ENCODE data around the gene CCM2. TPM values are rescaled to one million over a fixed set of nuclear protein-coding genes. Genes with fewer than 3 reads are reported as not detected.

CCM2 gene
- total and polyA plus RNA-seq, 2 of the 8 experiments (the other 6 are each of a cell fraction or from before 2014, with no cell fraction given), result 31.6 to 41.2 TPM

DNA sequence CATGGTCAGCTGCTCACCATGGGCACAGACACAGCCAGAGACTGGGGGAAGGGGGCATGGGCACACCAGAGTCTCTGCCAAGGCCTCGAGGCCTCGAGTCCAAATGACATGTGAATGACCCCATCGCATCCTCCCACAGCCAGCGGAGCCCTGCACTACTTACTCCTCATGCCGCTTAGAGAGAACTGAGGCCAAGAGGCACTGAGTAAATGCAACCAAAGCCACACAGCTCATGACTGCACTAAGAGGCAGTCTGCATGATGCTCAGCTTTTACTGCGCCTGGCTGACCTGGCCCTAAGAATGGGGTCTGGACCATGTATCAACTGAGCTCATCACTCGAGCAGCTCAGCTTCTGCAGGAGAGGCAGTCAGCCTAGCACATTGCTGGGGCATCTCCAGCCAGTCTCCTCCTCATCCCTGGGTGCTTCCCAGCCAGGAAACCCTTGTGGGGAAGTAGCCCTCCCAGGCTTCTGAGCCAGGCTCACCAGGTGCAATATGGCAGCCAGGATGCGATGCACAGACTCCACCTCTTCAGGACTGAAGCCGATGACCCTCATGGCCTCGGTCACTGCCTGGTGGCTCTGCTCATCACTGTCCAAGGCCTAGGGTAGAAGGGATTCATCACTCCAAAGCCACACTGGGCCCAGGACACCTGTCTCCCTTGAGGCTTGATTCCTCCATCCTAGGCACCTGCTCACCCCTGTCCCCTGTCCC lies 28.7 kb upstream of the CCM2 start:
- no peaks in the 10 kb centered on the region for H3K27me3 ChIP-seq (replicated peaks in 1 of 4; ENCODE audit: control insufficient read depth in 3 of 4, extremely low read depth in 1 of 4, insufficient read depth in 3 of 4, low read length in 3 of 4)
- no peaks in the 10 kb centered on the region for H3K23me2 ChIP-seq (ENCODE audit: low read depth, low read length)
- H2BK12ac ChIP-seq (ENCODE audit: low read depth, low read length), result no peak overlapping the region
- no peak for FAIRE-seq
- no peak overlapping the region for H3K4me2 ChIP-seq (ENCODE audit: insufficient read depth in 1 of 2, low read depth in 2 of 2, low read length in 2 of 2)
- no peak for TF ChIP-seq NANOG (IDR thresholded peaks at IDR 0.05; ENCODE audit: insufficient read depth, low read depth, low read length, poor library complexity, severe bottlenecking)
- no peak for TF ChIP-seq PHF8 (conservative IDR thresholded peaks at IDR 0.05; ENCODE audit: low read depth, low read length)
- TF ChIP-seq TCF12 (IDR thresholded peaks at IDR 0.05; ENCODE audit: low read depth, low read length), result no peak
- TF ChIP-seq CTBP2 (IDR thresholded peaks at IDR 0.05; ENCODE audit: borderline replicate concordance, insufficient read depth, insufficient read length, low read length), result no peak
- H3K18ac ChIP-seq (ENCODE audit: extremely low read depth, low read length), result no peak overlapping the region
- H4K91ac ChIP-seq (replicated peaks; ENCODE audit: insufficient read length, low read length), result no peak overlapping the region
- H2BK120ac ChIP-seq (replicated peaks; ENCODE audit: low read depth, low read length), result no peak overlapping the region
- DNase-seq (ENCODE audit: low read depth in 1 of 2, low spot score in 2 of 2), result no peak
- no peak overlapping the region for H2BK20ac ChIP-seq (ENCODE audit: low read length)
- no peak overlapping the region for H4K8ac ChIP-seq (ENCODE audit: extremely low read depth, insufficient read depth, low read length)
- peaks cover 0 to 1% of the 10 kb centered on the region in 2 experiments for H4K20me1 ChIP-seq (replicated peaks in 1 of 2; ENCODE audit: control insufficient read depth in 1 of 2, insufficient read depth in 2 of 2, low read length in 2 of 2)
- no peak overlapping the region for H2AK5ac ChIP-seq (ENCODE audit: low read depth, low read length)
- no peaks in the 10 kb centered on the region; a peak in 1 of 7 replicates for H3K4me1 ChIP-seq (replicated peaks in 1 of 4; ENCODE audit: control insufficient read depth in 3 of 4, insufficient read depth in 4 of 4, low read length in 3 of 4)
- 92% methylated on average over 7 of the region's 10 CpGs; no CpG with 5 or more reads in 1 of the 2 experiments for WGBS, 2 experiments (ENCODE audit: extremely low coverage in 1 of 2, insufficient coverage in 1 of 2, insufficient read length in 1 of 2, insufficient replicate concordance in 2 of 2, low coverage in 1 of 2, low lambda C conversion rate in 2 of 2, missing lambda C conversion rate in 1 of 2)
- H3K36me3 ChIP-seq (ENCODE audit: control insufficient read depth in 2 of 4, insufficient read depth in 4 of 4, low read length in 3 of 4), result no peaks in the 10 kb centered on the region
- H3K56ac ChIP-seq (replicated peaks; ENCODE audit: insufficient read length, low read depth, low read length), result no peak overlapping the region
- no peaks in the 10 kb centered on the region for H3K79me2 ChIP-seq (ENCODE audit: control insufficient read depth in 1 of 2, insufficient read depth in 2 of 2, low read length in 2 of 2)
- no peak overlapping the region for H3K4me3 ChIP-seq (ENCODE audit: extremely low read depth in 1 of 4, insufficient read depth in 2 of 4, low read depth in 3 of 4, low read length in 4 of 4)
- H3K14ac ChIP-seq (ENCODE audit: insufficient read length), result no peak overlapping the region
- ChIA-PET CTCF (ENCODE audit: partially characterized antibody) (interaction anchor here (1.2 to 6.2 kb wide), 5 partner anchors 7 to 164 kb away, joined by 3 to 105 read pairs (median 33); no protein-coding TSS in a partner anchor), POLR2A (ENCODE audit: partially characterized antibody) (interaction anchor here (1.5 to 17.9 kb wide), 2 partner anchors 11 to 167 kb away, joined by 4 to 327 read pairs; partner anchors contain the start of gene MYO1G)
- H2BK15ac ChIP-seq (ENCODE audit: low read length), result no peak overlapping the region
- no peak overlapping the region for H4K5ac ChIP-seq (ENCODE audit: insufficient read length, low read depth, low read length)
- no peak overlapping the region for H3K27ac ChIP-seq (ENCODE audit: low read depth, low read length)
- H3K9ac ChIP-seq (replicated peaks in 1 of 4; ENCODE audit: extremely low read depth in 1 of 4, low read depth in 3 of 4, low read length in 3 of 4), result no peak overlapping the region
- no peaks in the 10 kb centered on the region for H3K79me1 ChIP-seq (ENCODE audit: low read depth, low read length)
- no peak overlapping the region for H3K4ac ChIP-seq (replicated peaks; ENCODE audit: insufficient read length, low read depth, low read length)
- no peaks in the 10 kb centered on the region for H3K9me3 ChIP-seq (ENCODE audit: insufficient read depth in 2 of 2, low read depth in 1 of 2, low read length in 1 of 2)
- H3K23ac ChIP-seq (ENCODE audit: insufficient read length), result no peak overlapping the region
- no peak overlapping the region for H2AFZ ChIP-seq (ENCODE audit: low read length)
- H2BK5ac ChIP-seq (ENCODE audit: low read depth, low read length), result 0 out of 2 replicates have a peak overlapping the region, but pooled peaks have one; percentile 24

All from H1 (cell line).